HEK293 (cell line): ENCODE data around the gene KCNB1.

Source experiments
- CTCF ChIA-PET: fragments of 350-600 bp; formaldehyde crosslinking; extraction: SDS; loops from one replicate; lab custom pipeline; 2021; ENCODE audit warnings: antibody characterized with exemption; lab: Yijun Ruan, JAX
- POLR2A ChIA-PET: fragments of 300-600 bp; formaldehyde crosslinking; extraction: SDS; loops from one replicate; lab custom pipeline; 2020; ENCODE audit warnings: antibody characterized with exemption, inconsistent platforms; lab: Yijun Ruan, JAX
- H3K27ac ChIP-seq: fragments of 200-500 bp; sonication (Bioruptor generic); 2 replicates; pipeline ENCODE4 v1.5.1; 2014; ENCODE audit warnings: low read depth, low read length, control low read depth, inconsistent platforms; ENCODE audit errors: extremely low read depth
- H3K36me3 ChIP-seq, 2 experiments: fragments of 200-500 bp in 1 of 2; sonication (Bioruptor generic) in 1 of 2; 1 replicate in 1 of 2; 2 replicates in 1 of 2; pipeline ENCODE4 v1.5.1; 2014 to 2017; ENCODE audit warnings: inconsistent platforms in 2 of 2, low read length in 2 of 2; ENCODE audit not compliant: control insufficient read depth in 2 of 2, insufficient read depth in 1 of 2
- H3K4me1 ChIP-seq: fragments of 200-500 bp; sonication (Bioruptor generic); 2 replicates; pipeline ENCODE4 v1.5.1; 2014; ENCODE audit warnings: mild to moderate bottlenecking, low read length, inconsistent platforms; ENCODE audit not compliant: control insufficient read depth, insufficient read depth
- H3K4me3 ChIP-seq: 2 replicates; pipeline ENCODE4 v1.5.1; 2011; ENCODE audit warnings: low read depth, mild to moderate bottlenecking, control low read depth, low read length, moderate library complexity
- H3K9me3 ChIP-seq: fragments of 200-500 bp; sonication (Bioruptor generic); 2 replicates; pipeline ENCODE4 v1.5.1; 2014; ENCODE audit warnings: low read depth, low read length, inconsistent platforms; ENCODE audit not compliant: control insufficient read depth, insufficient read depth
- GLIS1 ChIP-seq: fragments of 450-650 bp; formaldehyde crosslinking; IDR thresholded peaks from 2 replicates; pipeline ENCODE4 v1.5.1; 2016; ENCODE audit warnings: missing biosample characterization, missing genetic modification characterization
- KLF1 ChIP-seq: fragments of 450-650 bp; formaldehyde crosslinking; IDR thresholded peaks from 2 replicates; pipeline ENCODE4 v1.5.1; 2016; ENCODE audit warnings: missing biosample characterization, missing genetic modification characterization
- KLF16 ChIP-seq: fragments of 450-650 bp; formaldehyde crosslinking; IDR thresholded peaks from 2 replicates; pipeline ENCODE4 v1.5.1; 2017; ENCODE audit warnings: missing biosample characterization, missing genetic modification characterization
- KLF8 ChIP-seq: fragments of 450-650 bp; formaldehyde crosslinking; IDR thresholded peaks from 2 replicates; pipeline ENCODE4 v1.5.1; 2016; ENCODE audit warnings: missing biosample characterization, missing genetic modification characterization
- SP2 ChIP-seq: fragments of 450-650 bp; formaldehyde crosslinking; IDR thresholded peaks from 2 replicates; pipeline ENCODE4 v1.5.1; 2016; ENCODE audit warnings: missing biosample characterization, missing genetic modification characterization
- SP3 ChIP-seq: fragments of 450-650 bp; formaldehyde crosslinking; IDR thresholded peaks from 2 replicates; pipeline ENCODE4 v1.5.1; 2016; ENCODE audit warnings: missing biosample characterization, missing genetic modification characterization
- ZBTB26 ChIP-seq: fragments of 450-650 bp; formaldehyde crosslinking; optimal IDR thresholded peaks from 2 replicates; pipeline ENCODE3; 2016; ENCODE audit warnings: missing biosample characterization, mild to moderate bottlenecking, missing genetic modification characterization
- ZEB2 ChIP-seq: fragments of 450-650 bp; formaldehyde crosslinking; IDR thresholded peaks from 2 replicates; pipeline ENCODE4 v1.5.1; 2016; ENCODE audit warnings: missing biosample characterization, missing genetic modification characterization
- ZFHX2 ChIP-seq: fragments of 450-650 bp; formaldehyde crosslinking; conservative IDR thresholded peaks from 2 replicates; pipeline ENCODE4 v1.5.1; 2016; ENCODE audit warnings: missing biosample characterization, missing genetic modification characterization
- ZNF138 ChIP-seq: fragments of 450-650 bp; formaldehyde crosslinking; IDR thresholded peaks from 2 replicates; pipeline ENCODE4 v1.5.1; 2016; ENCODE audit warnings: missing biosample characterization, missing genetic modification characterization, borderline replicate concordance
- ZNF169 ChIP-seq: fragments of 450-650 bp; formaldehyde crosslinking; IDR thresholded peaks from 2 replicates; pipeline ENCODE4 v1.5.1; 2016; ENCODE audit warnings: missing biosample characterization, missing genetic modification characterization
- ZNF274 ChIP-seq, 2 experiments: fragments of 200-500 bp in 1 of 2; fragments of 450-650 bp in 1 of 2; sonication (Bioruptor generic) in 1 of 2; formaldehyde crosslinking in 1 of 2; IDR thresholded peaks; 2 replicates each; pipeline versions ENCODE4 v1.5.1 to v1.6.1; 2014 to 2016; ENCODE audit warnings: borderline replicate concordance in 1 of 2, inconsistent platforms in 1 of 2, low read length in 1 of 2, missing biosample characterization in 1 of 2, missing genetic modification characterization in 1 of 2
- ZNF398 ChIP-seq: fragments of 450-650 bp; formaldehyde crosslinking; IDR thresholded peaks from 2 replicates; pipeline ENCODE4 v1.5.1; 2017; ENCODE audit warnings: missing biosample characterization, missing genetic modification characterization
- ZNF501 ChIP-seq: fragments of 450-650 bp; formaldehyde crosslinking; IDR thresholded peaks from 2 replicates; pipeline ENCODE4 v1.5.1; 2016; ENCODE audit warnings: missing biosample characterization, missing genetic modification characterization
- ZNF513 ChIP-seq: fragments of 450-650 bp; IDR thresholded peaks from 2 replicates; pipeline ENCODE4 v1.5.1; 2018; ENCODE audit warnings: missing biosample characterization, missing genetic modification characterization
- ZNF600 ChIP-seq: fragments of 450-650 bp; formaldehyde crosslinking; IDR thresholded peaks from 2 replicates; pipeline ENCODE4 v1.5.1; 2016; ENCODE audit warnings: missing biosample characterization, missing genetic modification characterization
- ZNF629 ChIP-seq: fragments of 450-650 bp; formaldehyde crosslinking; IDR thresholded peaks from 2 replicates; pipeline ENCODE4 v1.5.1; 2017; ENCODE audit warnings: missing biosample characterization, missing genetic modification characterization
- ZNF777 ChIP-seq: fragments of 450-650 bp; formaldehyde crosslinking; IDR thresholded peaks from 2 replicates; pipeline ENCODE4 v1.5.1; 2017; ENCODE audit warnings: missing biosample characterization, missing genetic modification characterization, borderline replicate concordance
- TF ChIP-seq, protein P1 (sequence below): fragments of 450-650 bp; formaldehyde crosslinking; IDR thresholded peaks from 2 replicates; pipeline ENCODE4 v1.5.1; 2016; ENCODE audit warnings: missing biosample characterization, missing genetic modification characterization
- TF ChIP-seq, protein P2 (sequence below): fragments of 450-650 bp; formaldehyde crosslinking; conservative IDR thresholded peaks from 2 replicates; pipeline ENCODE4 v1.5.1; 2016; ENCODE audit warnings: low read depth, missing biosample characterization, missing genetic modification characterization
- TF ChIP-seq, protein P3 (sequence below): fragments of 450-650 bp; formaldehyde crosslinking; IDR thresholded peaks from 2 replicates; pipeline ENCODE4 v1.5.1; 2016; ENCODE audit warnings: missing biosample characterization, missing genetic modification characterization

KCNB1 gene

DNA sequence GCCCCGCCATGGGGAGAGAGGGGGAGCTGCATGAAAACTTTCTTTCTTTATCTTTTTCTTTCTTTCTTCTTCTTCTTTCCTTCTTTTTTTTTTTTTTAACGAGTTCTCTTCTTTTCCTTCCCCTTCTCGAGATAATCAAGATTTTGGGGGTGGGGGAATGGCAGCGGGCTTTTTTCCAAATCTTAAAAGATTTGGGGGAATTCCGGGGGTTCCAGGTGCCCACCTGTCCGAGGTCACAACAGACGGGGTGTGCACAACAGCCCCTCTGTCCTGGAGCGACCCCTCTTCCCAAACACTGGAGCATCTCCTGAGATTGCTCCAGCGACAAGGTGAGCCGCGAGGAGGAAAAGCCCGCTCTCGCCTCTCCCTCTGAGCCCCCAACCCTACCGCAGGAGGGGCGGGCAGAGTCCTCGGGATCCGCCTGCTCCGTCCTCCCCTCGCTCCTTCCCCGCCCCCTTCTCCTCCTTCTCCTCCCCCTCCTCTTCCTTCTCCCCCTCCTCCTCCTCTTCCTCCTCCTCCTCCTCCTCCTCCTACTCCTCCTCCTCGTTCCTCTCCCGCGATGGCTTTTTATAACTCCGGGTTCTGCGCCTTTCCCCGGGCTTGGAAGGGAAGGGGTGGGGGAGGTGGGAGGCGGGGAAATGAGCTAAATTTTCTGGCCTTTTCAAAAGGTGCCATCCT, 689 bp upstream of the KCNB1 start:
- Histone ChIP-seq H3K36me3 (no peaks in the 10 kb centered on the region), H3K27ac (no peak overlapping the region), H3K4me3 (peak overlapping the region; percentile 38), H3K9me3 (no peaks in the 10 kb centered on the region), H3K4me1 (0 out of 2 replicates have a peak, but pooled peaks cover 4% of the 10 kb centered on the region)
- POLR2A ChIA-PET = no interaction called here
- CTCF ChIA-PET = interaction anchor here (0.6 to 6.1 kb wide), 10 partner anchors 9 to 147 kb away, joined by 3 to 118 read pairs (median 4); no protein-coding TSS in a partner anchor
- TF ChIP-seq ZEB2 (0 out of 2 replicates have a peak, but pooled peaks have one; percentile 17), ZNF138 (tag by site-specific recombination) (no peak), ZFHX2 (peak; percentile 93), ZNF629 (0 out of 2 replicates have a peak, but pooled peaks have one; percentile 15), SP2 (tag by site-specific recombination) (peak; percentile 26; the same call in 1 of the 2 replicates), ZNF513 (tag by site-specific recombination) (peak; percentile 86), ZNF398 (tag by site-specific recombination) (peak; percentile 96), ZNF600 (tag by site-specific recombination) (0 out of 2 replicates have a peak, but pooled peaks have one; percentile 17), KLF8 (tag by site-specific recombination) (0 out of 2 replicates have a peak, but pooled peaks have one; percentile 1), ZNF169 (no peak), ZNF777 (no peak), SP3 (tag by site-specific recombination) (peak; percentile 82), KLF16 (peak; percentile 8; the same call in 1 of the 2 replicates), KLF1 (tag by site-specific recombination) (0 out of 2 replicates have a peak, but pooled peaks have one; percentile 6), ZNF501 (tag by site-specific recombination) (no peak), ZBTB26 (tag by site-specific recombination) (peak; percentile 37), GLIS1 (tag by site-specific recombination) (peak; percentile 9; the same call in 1 of the 2 replicates), ZNF274 (IDR thresholded peaks at IDR 0.05; ENCODE audit: low read length) (no peak), ZNF274 (tag by site-specific recombination; IDR thresholded peaks at IDR 0.05; ENCODE audit: borderline replicate concordance) (no peak)
- TF ChIP-seq, protein P1, sequence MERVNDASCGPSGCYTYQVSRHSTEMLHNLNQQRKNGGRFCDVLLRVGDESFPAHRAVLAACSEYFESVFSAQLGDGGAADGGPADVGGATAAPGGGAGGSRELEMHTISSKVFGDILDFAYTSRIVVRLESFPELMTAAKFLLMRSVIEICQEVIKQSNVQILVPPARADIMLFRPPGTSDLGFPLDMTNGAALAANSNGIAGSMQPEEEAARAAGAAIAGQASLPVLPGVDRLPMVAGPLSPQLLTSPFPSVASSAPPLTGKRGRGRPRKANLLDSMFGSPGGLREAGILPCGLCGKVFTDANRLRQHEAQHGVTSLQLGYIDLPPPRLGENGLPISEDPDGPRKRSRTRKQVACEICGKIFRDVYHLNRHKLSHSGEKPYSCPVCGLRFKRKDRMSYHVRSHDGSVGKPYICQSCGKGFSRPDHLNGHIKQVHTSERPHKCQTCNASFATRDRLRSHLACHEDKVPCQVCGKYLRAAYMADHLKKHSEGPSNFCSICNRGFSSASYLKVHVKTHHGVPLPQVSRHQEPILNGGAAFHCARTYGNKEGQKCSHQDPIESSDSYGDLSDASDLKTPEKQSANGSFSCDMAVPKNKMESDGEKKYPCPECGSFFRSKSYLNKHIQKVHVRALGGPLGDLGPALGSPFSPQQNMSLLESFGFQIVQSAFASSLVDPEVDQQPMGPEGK (tag by site-specific recombination) = peak; percentile 17; the same call in 1 of the 2 replicates
- TF ChIP-seq, protein P2, sequence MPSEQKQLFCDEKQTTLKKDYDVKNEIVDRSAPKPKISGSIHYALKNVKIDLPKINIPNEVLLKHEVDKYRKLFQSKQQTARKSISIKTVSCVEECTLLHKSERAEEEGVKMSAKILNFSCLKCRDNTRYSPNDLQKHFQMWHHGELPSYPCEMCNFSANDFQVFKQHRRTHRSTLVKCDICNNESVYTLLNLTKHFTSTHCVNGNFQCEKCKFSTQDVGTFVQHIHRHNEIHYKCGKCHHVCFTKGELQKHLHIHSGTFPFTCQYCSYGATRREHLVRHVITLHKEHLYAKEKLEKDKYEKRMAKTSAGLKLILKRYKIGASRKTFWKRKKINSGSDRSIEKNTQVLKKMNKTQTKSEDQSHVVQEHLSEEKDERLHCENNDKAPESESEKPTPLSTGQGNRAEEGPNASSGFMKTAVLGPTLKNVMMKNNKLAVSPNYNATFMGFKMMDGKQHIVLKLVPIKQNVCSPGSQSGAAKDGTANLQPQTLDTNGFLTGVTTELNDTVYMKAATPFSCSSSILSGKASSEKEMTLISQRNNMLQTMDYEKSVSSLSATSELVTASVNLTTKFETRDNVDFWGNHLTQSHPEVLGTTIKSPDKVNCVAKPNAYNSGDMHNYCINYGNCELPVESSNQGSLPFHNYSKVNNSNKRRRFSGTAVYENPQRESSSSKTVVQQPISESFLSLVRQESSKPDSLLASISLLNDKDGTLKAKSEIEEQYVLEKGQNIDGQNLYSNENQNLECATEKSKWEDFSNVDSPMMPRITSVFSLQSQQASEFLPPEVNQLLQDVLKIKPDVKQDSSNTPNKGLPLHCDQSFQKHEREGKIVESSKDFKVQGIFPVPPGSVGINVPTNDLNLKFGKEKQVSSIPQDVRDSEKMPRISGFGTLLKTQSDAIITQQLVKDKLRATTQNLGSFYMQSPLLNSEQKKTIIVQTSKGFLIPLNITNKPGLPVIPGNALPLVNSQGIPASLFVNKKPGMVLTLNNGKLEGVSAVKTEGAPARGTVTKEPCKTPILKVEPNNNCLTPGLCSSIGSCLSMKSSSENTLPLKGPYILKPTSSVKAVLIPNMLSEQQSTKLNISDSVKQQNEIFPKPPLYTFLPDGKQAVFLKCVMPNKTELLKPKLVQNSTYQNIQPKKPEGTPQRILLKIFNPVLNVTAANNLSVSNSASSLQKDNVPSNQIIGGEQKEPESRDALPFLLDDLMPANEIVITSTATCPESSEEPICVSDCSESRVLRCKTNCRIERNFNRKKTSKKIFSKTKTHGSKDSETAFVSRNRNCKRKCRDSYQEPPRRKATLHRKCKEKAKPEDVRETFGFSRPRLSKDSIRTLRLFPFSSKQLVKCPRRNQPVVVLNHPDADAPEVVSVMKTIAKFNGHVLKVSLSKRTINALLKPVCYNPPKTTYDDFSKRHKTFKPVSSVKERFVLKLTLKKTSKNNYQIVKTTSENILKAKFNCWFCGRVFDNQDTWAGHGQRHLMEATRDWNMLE (tag by site-specific recombination) = no peak
- TF ChIP-seq, protein P3, sequence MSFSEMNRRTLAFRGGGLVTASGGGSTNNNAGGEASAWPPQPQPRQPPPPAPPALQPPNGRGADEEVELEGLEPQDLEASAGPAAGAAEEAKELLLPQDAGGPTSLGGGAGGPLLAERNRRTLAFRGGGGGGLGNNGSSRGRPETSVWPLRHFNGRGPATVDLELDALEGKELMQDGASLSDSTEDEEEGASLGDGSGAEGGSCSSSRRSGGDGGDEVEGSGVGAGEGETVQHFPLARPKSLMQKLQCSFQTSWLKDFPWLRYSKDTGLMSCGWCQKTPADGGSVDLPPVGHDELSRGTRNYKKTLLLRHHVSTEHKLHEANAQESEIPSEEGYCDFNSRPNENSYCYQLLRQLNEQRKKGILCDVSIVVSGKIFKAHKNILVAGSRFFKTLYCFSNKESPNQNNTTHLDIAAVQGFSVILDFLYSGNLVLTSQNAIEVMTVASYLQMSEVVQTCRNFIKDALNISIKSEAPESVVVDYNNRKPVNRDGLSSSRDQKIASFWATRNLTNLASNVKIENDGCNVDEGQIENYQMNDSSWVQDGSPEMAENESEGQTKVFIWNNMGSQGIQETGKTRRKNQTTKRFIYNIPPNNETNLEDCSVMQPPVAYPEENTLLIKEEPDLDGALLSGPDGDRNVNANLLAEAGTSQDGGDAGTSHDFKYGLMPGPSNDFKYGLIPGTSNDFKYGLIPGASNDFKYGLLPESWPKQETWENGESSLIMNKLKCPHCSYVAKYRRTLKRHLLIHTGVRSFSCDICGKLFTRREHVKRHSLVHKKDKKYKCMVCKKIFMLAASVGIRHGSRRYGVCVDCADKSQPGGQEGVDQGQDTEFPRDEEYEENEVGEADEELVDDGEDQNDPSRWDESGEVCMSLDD = peak; percentile 0; the same call in 1 of the 2 replicates
